Kidney epithelial cell (primary cell): Measurements from ENCODE around the gene TRAPPC3. TPM values are rescaled to one million over a fixed set of nuclear protein-coding genes. Genes with fewer than 3 reads are reported as not detected.

ENCODE experiments used
- DNase-seq: peaks from one replicate; pipeline ENCODE4 v3.0.0-alpha.2; 2010; ENCODE audit warnings: low read depth
- H3K27me3 ChIP-seq: 2 replicates; pipeline ENCODE4 v1.6.0; 2011; ENCODE audit warnings: low read length; ENCODE audit not compliant: control insufficient read depth, insufficient read depth
- H3K36me3 ChIP-seq: 2 replicates; pipeline ENCODE4 v1.5.1; 2011; ENCODE audit warnings: low read length; ENCODE audit not compliant: control insufficient read depth, insufficient read depth
- H3K4me3 ChIP-seq: 2 replicates; pipeline ENCODE4 v1.5.1; 2011; ENCODE audit warnings: low read depth, mild to moderate bottlenecking, control low read depth, low read length
- total RNA-seq: library from RNA; depleted of rRNA; stranded (reverse); fragments of >200 nt; gene quantifications from 2 replicates; pipeline ENCODE4 v1.2.3, GENCODE V29; 2015
- TF ChIP-seq, protein P1 (sequence below): IDR thresholded peaks from 2 replicates; pipeline ENCODE4 v1.5.1; 2011; ENCODE audit warnings: mild to moderate bottlenecking, moderate library complexity, low read length, control low read depth, inconsistent platforms; ENCODE audit not compliant: insufficient read depth, poor library complexity, severe bottlenecking

The TRAPPC3 gene
- total RNA-seq, 1 donor from 2014 or later, result 105 TPM

DNA sequence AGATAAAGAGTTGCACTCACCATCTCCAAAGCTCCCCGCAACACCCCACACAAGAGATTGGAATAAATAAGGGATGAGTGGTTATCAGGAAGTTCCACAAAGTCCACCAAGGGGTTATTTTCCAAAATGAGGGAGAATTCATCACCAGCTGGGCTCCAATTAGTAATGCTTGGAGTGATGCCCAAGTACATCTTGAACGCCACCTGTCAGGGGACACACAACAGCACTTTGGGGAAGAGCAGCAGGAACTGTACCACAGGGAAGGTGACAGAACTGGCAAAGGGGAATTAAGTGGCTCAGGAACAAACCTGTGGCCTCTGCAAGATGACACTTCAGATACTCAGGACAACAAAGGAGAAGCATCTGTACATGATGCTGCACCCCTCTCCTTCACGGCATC, 11.5 kb downstream of the TRAPPC3 start:
- Histone ChIP-seq H3K36me3 (peaks cover 3% of the 10 kb centered on the region), H3K27me3 (no peaks in the 10 kb centered on the region), H3K4me3 (no peak overlapping the region)
- TF ChIP-seq, protein P1, sequence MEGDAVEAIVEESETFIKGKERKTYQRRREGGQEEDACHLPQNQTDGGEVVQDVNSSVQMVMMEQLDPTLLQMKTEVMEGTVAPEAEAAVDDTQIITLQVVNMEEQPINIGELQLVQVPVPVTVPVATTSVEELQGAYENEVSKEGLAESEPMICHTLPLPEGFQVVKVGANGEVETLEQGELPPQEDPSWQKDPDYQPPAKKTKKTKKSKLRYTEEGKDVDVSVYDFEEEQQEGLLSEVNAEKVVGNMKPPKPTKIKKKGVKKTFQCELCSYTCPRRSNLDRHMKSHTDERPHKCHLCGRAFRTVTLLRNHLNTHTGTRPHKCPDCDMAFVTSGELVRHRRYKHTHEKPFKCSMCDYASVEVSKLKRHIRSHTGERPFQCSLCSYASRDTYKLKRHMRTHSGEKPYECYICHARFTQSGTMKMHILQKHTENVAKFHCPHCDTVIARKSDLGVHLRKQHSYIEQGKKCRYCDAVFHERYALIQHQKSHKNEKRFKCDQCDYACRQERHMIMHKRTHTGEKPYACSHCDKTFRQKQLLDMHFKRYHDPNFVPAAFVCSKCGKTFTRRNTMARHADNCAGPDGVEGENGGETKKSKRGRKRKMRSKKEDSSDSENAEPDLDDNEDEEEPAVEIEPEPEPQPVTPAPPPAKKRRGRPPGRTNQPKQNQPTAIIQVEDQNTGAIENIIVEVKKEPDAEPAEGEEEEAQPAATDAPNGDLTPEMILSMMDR, result no peak
- DNase-seq, result no peak

DNA sequence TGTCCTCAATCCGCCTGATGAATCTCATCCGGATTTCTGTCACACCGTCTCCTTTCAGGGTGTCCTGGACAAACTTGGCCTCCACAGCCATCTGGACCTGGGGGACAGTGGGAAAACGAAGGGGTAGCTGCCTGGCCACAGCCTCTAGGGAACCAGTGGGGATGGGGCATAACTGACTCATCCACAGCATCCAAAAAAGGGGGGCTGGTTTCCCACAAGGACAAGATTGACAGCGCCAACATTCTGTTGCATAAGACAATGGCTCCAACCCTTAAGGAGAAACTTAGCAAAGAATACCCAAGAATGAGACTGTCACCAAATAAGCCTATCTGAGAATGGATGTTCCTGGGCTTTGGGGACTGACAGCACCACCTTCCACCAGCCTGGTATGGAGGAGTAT, 12.1 kb downstream of the TRAPPC3 start:
- H3K36me3 ChIP-seq, result peaks cover 3% of the 10 kb centered on the region

GRCh38 chr1:36136535-36136934, 12.8 kb downstream of the TRAPPC3 start:
- Histone ChIP-seq H3K4me3 (no peak overlapping the region), H3K27me3 (no peaks in the 10 kb centered on the region), H3K36me3 (peaks cover 3% of the 10 kb centered on the region)
- no peak for DNase-seq
- TF ChIP-seq, protein P1, result no peak

More for the DNA sequence above, 12.1 kb downstream of the TRAPPC3 start:
- Histone ChIP-seq H3K27me3 (no peaks in the 10 kb centered on the region), H3K4me3 (no peak overlapping the region)
- TF ChIP-seq, protein P1, result no peak
- DNase-seq, result no peak

- Histone ChIP-seq H3K4me3 (no peak overlapping the region), H3K27me3 (no peaks in the 10 kb centered on the region), H3K36me3 (peaks cover 3% of the 10 kb centered on the region)
- DNase-seq, result no peak
- TF ChIP-seq, protein P1, result no peak
Observed at GRCh38 chr1:36135796-36136195, 13.5 kb downstream of the TRAPPC3 start.

DNA sequence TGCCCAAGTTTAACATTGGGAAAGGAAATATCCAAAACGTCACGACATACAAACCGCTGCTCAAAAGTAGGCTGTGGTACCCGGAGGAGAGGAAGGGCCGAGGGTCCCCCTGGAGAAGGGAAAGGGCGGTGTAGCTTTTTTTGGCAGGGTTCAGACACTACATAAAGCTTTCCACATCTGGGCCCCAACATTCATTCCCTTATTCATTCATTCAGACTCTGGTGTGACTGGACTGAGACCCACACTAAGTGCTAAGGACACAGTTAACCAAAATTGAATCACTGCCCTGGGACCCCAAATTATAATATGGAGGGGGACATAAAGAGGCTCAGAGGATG, 14.0 kb downstream of the TRAPPC3 start:
- Histone ChIP-seq H3K36me3 (peaks cover 3% of the 10 kb centered on the region), H3K27me3 (no peaks in the 10 kb centered on the region), H3K4me3 (no peak overlapping the region)
- no peak for DNase-seq
- TF ChIP-seq, protein P1, result no peak

GRCh38 chr1:36134505-36135329, 14.6 kb downstream of the TRAPPC3 start:
- DNase-seq, result no peak
- H3K36me3 ChIP-seq, result peaks cover 3% of the 10 kb centered on the region
- TF ChIP-seq, protein P1, result peak; percentile 82
- no peak overlapping the region for H3K4me3 ChIP-seq
- no peaks in the 10 kb centered on the region for H3K27me3 ChIP-seq
